SIG-M5 treated with dmso at 0.1 percent for 504 hours (cell line): ENCODE results near the gene RNLS.

Experiments used
- DNase-seq: peaks from one replicate; lab custom pipeline; 2025; ENCODE audit not compliant: unreplicated experiment; lab: John Stamatoyannopoulos, UW

RNLS gene

GRCh38 chr10:88347597-88348304 is 235.4 kb downstream of the RNLS start:
- DNase-seq: no peak

DNA sequence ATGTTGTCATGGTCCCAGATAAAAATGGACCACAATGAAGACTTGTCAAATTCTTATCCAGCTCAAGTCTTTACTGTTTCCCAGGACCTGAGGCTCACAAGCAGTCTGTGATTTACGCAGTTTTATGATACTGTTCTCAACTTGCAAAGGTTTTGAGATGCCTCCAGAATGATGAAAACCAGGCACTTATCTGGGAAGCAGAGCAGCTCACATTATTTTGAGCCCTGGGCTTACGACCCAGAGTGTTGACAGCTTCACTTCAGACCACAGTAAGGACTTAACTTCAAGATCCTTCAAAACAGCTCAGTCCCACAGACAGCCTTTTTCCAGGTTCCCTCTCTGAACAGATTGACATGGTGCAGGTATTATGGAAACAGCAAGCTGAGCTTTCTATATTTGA is 236.1 kb downstream of the RNLS start:
- no peak for DNase-seq

GRCh38 chr10:88346144-88346977 is 236.8 kb downstream of the RNLS start:
- DNase-seq: no peak

GRCh38 chr10:88343761-88344484 is 239.2 kb downstream of the RNLS start:
- DNase-seq: no peak

- DNase-seq: no peak
Observed at GRCh38 chr10:88342733-88343310, 240.3 kb downstream of the RNLS start.

DNA sequence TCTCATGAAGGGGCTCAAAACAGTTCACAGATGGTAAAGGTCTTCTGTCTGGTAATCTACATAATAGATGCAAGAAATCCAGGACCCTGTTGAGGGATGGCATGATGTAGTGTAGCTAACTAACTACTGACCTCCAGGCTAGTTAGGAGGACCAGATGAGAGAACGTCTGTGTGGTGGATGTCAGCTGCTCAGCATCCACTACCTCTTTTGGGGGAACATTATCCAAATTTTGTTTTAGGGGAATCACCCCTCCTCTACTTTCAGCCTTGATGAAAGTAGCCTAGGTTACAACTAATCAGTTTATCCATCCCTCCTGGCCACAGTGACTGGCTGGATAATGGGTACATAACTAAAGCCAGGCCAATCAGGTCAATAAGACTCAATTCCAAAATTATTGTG is 246.0 kb downstream of the RNLS start:
- no peak for DNase-seq

DNA sequence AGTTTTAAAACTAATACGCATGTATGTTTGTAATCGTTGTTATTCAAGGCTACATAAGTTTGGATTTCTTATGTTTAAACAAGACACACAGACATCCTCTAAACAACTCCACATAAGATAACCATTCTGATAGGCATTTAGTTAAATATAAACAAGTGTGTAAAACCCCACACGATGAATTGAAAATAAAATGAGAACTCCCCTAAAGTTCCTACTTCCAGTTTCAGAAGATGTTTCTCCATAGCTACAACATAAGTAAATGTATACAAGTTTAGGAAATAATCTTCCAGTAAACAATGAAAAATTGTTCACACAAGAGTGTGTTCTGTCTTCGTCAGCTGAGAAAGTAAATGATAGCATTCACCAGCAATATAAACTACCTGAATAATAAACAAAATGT is 246.8 kb downstream of the RNLS start:
- DNase-seq: no peak

GRCh38 chr10:88333248-88333630 is 249.9 kb downstream of the RNLS start:
- DNase-seq: no peak

- DNase-seq: peak; percentile 36
Observed at GRCh38 chr10:88332503-88333247, 250.4 kb downstream of the RNLS start.

GRCh38 chr10:88330174-88330573 is 252.9 kb downstream of the RNLS start:
- DNase-seq: peak; percentile 30

DNA sequence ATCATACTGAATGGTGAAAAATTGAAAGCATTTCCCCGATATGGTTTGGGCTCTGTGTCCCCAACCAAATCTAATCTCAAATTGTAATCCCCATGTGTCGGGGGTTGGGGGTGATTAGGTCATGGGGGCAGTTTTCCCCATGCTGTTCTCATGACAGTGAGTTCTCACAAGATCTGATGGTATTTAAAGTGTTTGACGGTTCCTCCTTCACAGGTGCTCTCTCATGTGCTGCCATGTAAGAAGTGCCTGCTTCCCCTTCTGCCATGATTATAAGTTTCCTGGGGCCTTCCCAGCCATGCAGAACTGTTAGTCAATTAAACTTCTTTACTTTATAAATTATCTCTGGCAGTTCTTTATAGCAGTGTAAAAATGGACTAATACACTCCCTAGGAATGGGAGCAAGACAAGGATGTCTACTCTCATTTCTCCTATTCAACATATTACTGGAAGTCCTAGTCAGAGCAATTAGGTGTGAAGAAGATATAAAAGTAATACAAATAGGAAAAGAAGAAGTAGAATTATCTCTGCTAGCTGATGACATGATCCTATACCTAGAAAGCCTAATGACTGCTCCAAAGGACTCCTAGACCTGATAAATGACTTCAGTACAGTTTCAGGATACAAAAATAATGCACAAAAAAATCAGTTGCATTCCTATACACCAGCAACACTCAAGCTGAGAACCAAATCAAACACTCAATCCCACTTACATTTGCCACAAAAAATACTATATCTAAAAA is 260.6 kb downstream of the RNLS start:
- DNase-seq: no peak

DNA sequence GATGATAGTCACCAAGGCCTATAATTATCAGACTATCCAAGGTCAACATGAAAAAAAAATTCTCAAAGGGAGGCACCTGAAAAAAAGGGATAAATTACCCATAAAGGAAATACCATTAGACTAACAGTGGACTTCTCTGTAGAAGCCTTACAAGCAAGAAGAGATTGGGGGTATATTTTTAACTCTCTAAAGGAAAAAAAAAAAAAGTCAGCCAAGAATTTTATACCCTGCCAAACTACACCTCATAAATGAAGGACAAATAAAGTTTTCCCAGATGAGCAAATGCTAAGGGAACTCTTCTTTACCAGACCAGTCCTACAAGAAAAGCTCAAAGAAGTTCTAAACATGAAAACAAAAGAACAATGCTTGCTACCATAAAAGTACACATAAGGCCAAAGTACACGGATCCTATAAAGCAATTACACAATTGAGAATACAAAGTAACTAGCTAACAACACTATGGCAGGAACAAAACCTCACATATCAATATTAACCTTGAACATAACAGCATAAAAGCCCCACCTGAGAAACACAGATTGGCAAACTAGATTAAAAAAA is 263.1 kb downstream of the RNLS start:
- no peak for DNase-seq

DNA sequence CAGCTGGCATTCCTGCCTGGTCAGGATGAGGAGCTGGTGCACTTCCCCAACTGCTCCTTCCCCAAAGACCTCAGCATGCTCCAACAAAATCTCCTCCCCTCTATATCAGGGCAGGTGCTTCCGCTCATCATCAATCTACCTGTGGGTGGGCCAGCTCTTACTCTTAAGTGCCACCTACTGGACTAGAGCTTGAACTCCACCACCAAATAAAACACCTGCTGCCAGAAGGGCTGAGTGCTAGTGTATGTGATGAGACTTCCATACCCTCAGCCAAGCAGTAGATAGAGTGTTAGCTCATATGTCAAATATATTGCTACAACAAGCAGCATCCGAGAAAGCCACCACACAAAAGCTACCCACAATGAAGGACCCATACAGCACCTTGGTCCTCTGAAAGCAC is 264.3 kb downstream of the RNLS start:
- no peak for DNase-seq

DNA sequence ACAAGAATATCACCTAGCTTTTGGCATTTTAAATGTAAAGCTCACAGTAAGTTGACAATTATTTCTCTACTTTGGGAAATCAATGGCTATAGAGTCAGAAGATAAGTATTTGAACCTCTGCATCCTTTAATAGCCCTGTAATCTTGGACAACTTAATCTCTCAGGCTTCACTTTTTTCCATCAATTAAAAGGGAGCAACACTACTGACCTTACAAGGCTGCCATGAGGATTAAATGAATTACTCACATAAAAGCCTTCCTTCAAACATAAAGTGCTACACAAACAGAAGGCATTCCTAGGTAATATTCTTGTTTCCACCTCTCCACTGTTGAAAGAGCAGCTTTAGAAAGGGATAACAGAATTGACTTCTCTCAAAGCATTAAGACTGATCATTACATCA is 266.0 kb downstream of the RNLS start:
- no peak for DNase-seq

- no peak for DNase-seq
Observed at GRCh38 chr10:88316292-88316861, 266.7 kb downstream of the RNLS start.

DNA sequence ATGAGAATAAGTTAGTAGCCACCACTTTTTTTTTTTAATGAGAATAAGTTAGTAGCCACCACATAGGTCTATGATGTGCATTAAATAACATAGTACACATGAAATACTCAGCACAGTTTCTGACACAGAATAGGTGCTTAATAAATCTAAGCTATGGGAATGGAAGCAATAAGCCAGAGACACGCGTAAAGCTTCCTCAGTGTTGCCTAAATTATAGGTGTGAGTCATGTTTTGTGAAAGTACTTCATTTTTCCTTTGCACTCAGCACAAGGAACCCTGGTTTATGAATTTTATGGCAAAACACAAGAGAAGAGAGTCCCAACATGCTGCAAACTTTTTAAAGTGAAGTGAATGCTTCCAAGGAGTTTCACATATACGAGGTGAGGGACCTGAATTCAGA is 267.4 kb downstream of the RNLS start:
- DNase-seq: no peak

DNA sequence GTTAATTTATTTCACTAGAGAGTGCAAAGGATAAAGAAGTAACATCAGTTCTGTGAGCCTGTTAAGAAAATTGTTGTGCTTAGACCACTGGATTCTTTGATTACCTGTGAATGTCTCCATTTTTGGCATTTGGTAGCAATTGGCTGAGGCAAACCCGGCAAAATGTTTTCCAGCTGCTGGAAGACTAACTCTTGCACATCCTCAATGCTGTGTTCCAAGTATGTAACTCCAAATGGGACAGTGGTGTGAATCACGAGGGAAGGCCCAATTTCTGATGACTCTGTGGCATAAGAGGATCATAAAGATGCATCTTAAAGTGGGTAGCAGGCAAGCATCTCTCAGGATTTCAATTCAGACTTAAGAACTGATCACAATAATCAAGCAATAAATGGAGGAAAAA is 268.8 kb downstream of the RNLS start:
- no peak for DNase-seq

GRCh38 chr10:88313878-88314277 is 269.2 kb downstream of the RNLS start:
- DNase-seq: no peak

DNA sequence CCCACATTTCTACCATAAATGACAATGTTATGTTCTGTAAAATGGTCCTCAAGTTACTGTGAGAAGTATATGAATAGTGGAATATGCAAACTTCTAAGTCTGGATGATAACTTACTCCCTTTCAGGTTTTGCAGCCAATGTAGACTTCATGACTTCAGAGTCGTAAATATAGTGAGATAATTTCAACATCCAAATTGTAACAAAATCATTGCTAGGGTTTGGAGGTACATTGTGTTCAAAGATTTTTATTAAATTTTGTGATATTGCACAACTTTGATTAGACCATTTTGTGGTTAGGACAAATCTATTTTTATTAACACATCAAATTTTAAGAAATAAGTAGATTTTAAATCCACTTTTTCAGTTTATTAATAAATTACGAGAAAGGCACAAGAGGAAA is 270.3 kb downstream of the RNLS start:
- DNase-seq: no peak

DNA sequence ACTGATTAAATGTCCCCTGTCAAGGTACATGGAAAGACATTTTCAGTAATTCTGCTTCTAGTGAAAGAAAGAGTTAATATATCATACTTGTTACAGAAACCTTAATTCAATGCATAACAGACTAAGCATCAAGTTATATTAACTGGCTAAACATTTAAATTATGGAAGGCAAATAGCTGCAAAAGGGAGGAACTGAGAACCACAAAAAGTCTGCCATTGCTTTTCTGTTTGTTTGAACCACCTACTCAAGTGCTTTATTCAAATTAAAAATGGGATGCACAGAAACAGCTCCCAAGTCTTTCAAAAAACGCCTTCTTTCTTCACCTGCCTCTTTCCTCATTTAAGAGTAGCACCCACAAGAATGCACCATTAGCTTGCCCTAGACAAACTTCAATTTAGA is 271.9 kb downstream of the RNLS start:
- DNase-seq: no peak
